K562 (cell line): ENCODE data around the gene HIVEP3.

Source experiments
- CTBP1 ChIP-seq: fragments of 450-650 bp; IDR thresholded peaks from 2 replicates; pipeline ENCODE4 v1.6.1; 2016; ENCODE audit warnings: borderline replicate concordance
- ERF ChIP-seq: fragments of 450-650 bp; formaldehyde crosslinking; IDR thresholded peaks from 2 replicates; pipeline ENCODE4 v1.4.0; 2020; ENCODE audit warnings: mild to moderate bottlenecking, mixed read lengths
- FOXM1 ChIP-seq, 2 experiments: fragments of 450-650 bp in 1 of 2; sonication (generic) in 1 of 2; formaldehyde crosslinking in 1 of 2; IDR thresholded peaks; 2 replicates each; pipeline versions ENCODE4 v1.6.1 to v1.9.0; 2017 to 2022; ENCODE audit warnings: low read depth in 2 of 2, mild to moderate bottlenecking in 2 of 2, missing genetic modification reagents in 1 of 2, moderate library complexity in 1 of 2
- MXI1 ChIP-seq: IDR thresholded peaks from 2 replicates; pipeline ENCODE4 v1.6.1; 2011; ENCODE audit warnings: low read depth, mild to moderate bottlenecking, improper control_type of control experiment, low read length
- POLR2A ChIP-seq: fragments of 450-650 bp; conservative IDR thresholded peaks from 2 replicates; pipeline ENCODE4 v1.6.1; 2016
- SMAD2 ChIP-seq: fragments of 150-350 bp; IDR thresholded peaks from 2 replicates; pipeline ENCODE4 v1.6.1; 2014; ENCODE audit warnings: low read depth, mild to moderate bottlenecking, low read length
- SMARCA4 ChIP-seq: fragments of 450-650 bp; IDR thresholded peaks from 2 replicates; pipeline ENCODE4 v1.6.1; 2016
- SOX6 ChIP-seq: fragments of 450-650 bp; IDR thresholded peaks from 2 replicates; pipeline ENCODE4 v1.6.1; 2014; ENCODE audit warnings: mild to moderate bottlenecking
- ZBTB7A ChIP-seq: IDR thresholded peaks from 2 replicates; pipeline ENCODE4 v1.6.1; 2011; ENCODE audit warnings: low read depth, mild to moderate bottlenecking, low read length, moderate library complexity, borderline replicate concordance; ENCODE audit not compliant: control insufficient read depth
- ZNF431 ChIP-seq: sonication (generic); formaldehyde crosslinking; IDR thresholded peaks from 2 replicates; pipeline ENCODE4 v1.8.0; 2022; ENCODE audit warnings: mild to moderate bottlenecking, missing genetic modification reagents
- ZNF668 ChIP-seq: fragments of 250-450 bp; sonication (Bioruptor Pico); IDR thresholded peaks from 2 replicates; pipeline ENCODE4 v1.8.0; 2022; ENCODE audit warnings: mild to moderate bottlenecking, inconsistent platforms

- TF ChIP-seq ZNF668 (CRISPR knock-in tag) (no peak), ZBTB7A (no peak), CTBP1 (no peak), FOXM1 (IDR thresholded peaks at IDR 0.05; ENCODE audit: low read depth) (no peak), FOXM1 (CRISPR knock-in tag; IDR thresholded peaks at IDR 0.05; ENCODE audit: low read depth) (no peak), SOX6 (no peak), ZNF431 (CRISPR knock-in tag) (no peak), POLR2A (no peak), MXI1 (no peak), SMARCA4 (no peak), ERF (CRISPR knock-in tag) (no peak), SMAD2 (no peak)
Measured at GRCh38 chr1:41805771-41806471, 112.8 kb downstream of the HIVEP3 start.
